GM21786 (cell line): ENCODE measurements around the gene TPM3.
A peak's percentile ranks its signal among the peaks of the same experiment; 100 is the strongest.
"Not testable (repeated sequence)": the region's sequence is repeated elsewhere in the genome, so short reads cannot be mapped to it uniquely, and the experiment has no call there.

ENCODE experiments used
- ATAC-seq: cut with Tn5 transposase; IDR thresholded peaks from one replicate; pipeline ENCODE4 v1.9.1; 2021; ENCODE audit not compliant: unreplicated experiment

TPM3 gene

GRCh38 chr1:154206196-154206595 is 14.3 kb upstream of the TPM3 start, which contains the start of gene CFAP141:
TSS of gene CFAP141 (minus strand) at chr1:154206333. CDS start at chr1:154206307, 26 bp downstream.
- no peak for ATAC-seq

- not testable (repeated sequence) for ATAC-seq
These were observed 13.9 kb upstream of the TPM3 start for GRCh38 chr1:154205778-154206177.

- ATAC-seq = no peak
These were observed 7.6 kb upstream of the TPM3 start for GRCh38 chr1:154199563-154199879.

- ATAC-seq = no peak
These were observed 7.1 kb upstream of the TPM3 start for GRCh38 chr1:154198756-154199562.

- ATAC-seq = no peak
These were observed 1.9 kb upstream of the TPM3 start for GRCh38 chr1:154193821-154194220.

GRCh38 chr1:154192476-154192875 is 576 bp upstream of the TPM3 start:
- no peak for ATAC-seq

GRCh38 chr1:154190550-154190949 is 1.4 kb downstream of the TPM3 start:
- ATAC-seq = no peak

GRCh38 chr1:154186852-154187501 is 4.9 kb downstream of the TPM3 start:
- no peak for ATAC-seq

- no peak for ATAC-seq
These were observed 5.7 kb downstream of the TPM3 start for GRCh38 chr1:154186177-154186576.

GRCh38 chr1:154183046-154183915 is 8.6 kb downstream of the TPM3 start:
- peak; percentile 70 for ATAC-seq

- peak; percentile 44 for ATAC-seq
These were observed 9.4 kb downstream of the TPM3 start for GRCh38 chr1:154182344-154183045.

GRCh38 chr1:154181944-154182343 is 10.0 kb downstream of the TPM3 start:
- no peak for ATAC-seq

GRCh38 chr1:154179946-154180687 is 11.8 kb downstream of the TPM3 start:
- ATAC-seq = peak; percentile 28

GRCh38 chr1:154178911-154179811 is 12.7 kb downstream of the TPM3 start:
- ATAC-seq = no peak

- no peak for ATAC-seq
These were observed 13.9 kb downstream of the TPM3 start for GRCh38 chr1:154178013-154178412.

- ATAC-seq = no peak
These were observed 15.6 kb downstream of the TPM3 start for GRCh38 chr1:154176337-154176736.

GRCh38 chr1:154174654-154175053 is 17.2 kb downstream of the TPM3 start:
- ATAC-seq = no peak

GRCh38 chr1:154171880-154172279 is 20.0 kb downstream of the TPM3 start:
- no peak for ATAC-seq

GRCh38 chr1:154171223-154171583 is 20.7 kb downstream of the TPM3 start:
- no peak for ATAC-seq
